ENCODE results near the gene ARMC8. TPM values are rescaled to one million over a fixed set of nuclear protein-coding genes. Genes with fewer than 3 reads are reported as not detected.

Gene ARMC8
- total RNA-seq, 1 donor from 2014 or later: 29.5 TPM

- Histone ChIP-seq H3K4me3 (ENCODE audit: low read depth, low read length) (no peak overlapping the region), H3K27me3 (ENCODE audit: control insufficient read depth, insufficient read depth, low read length) (no peaks in the 10 kb centered on the region), H3K36me3 (ENCODE audit: control insufficient read depth, insufficient read depth, low read length) (no peaks in the 10 kb centered on the region)
- FAIRE-seq (no peak), DNase-seq (ENCODE audit: low read depth) (peak; percentile 26)
- TF ChIP-seq CTCF (IDR thresholded peaks at IDR 0.05; ENCODE audit: insufficient read depth, low read length, severe bottlenecking): no peak
Measured at GRCh38 chr3:138326866-138327595, 139.9 kb downstream of the ARMC8 start.

- H3K4me3 ChIP-seq (ENCODE audit: low read depth, low read length): no peak overlapping the region
- no peaks in the 10 kb centered on the region for H3K27me3 ChIP-seq (ENCODE audit: control insufficient read depth, insufficient read depth, low read length)
- TF ChIP-seq CTCF (IDR thresholded peaks at IDR 0.05; ENCODE audit: insufficient read depth, low read length, severe bottlenecking): no peak
- FAIRE-seq (peak; percentile 58), DNase-seq (ENCODE audit: low read depth) (peak; percentile 96)
- no peaks in the 10 kb centered on the region for H3K36me3 ChIP-seq (ENCODE audit: control insufficient read depth, insufficient read depth, low read length)
Measured at GRCh38 chr3:138327831-138328230, 140.7 kb downstream of the ARMC8 start.

GRCh38 chr3:138328341-138328740, 141.2 kb downstream of the ARMC8 start:
- FAIRE-seq: no peak
- H3K4me3 ChIP-seq (ENCODE audit: low read depth, low read length): no peak overlapping the region
- H3K36me3 ChIP-seq (ENCODE audit: control insufficient read depth, insufficient read depth, low read length): no peaks in the 10 kb centered on the region
- no peak for TF ChIP-seq CTCF (IDR thresholded peaks at IDR 0.05; ENCODE audit: insufficient read depth, low read length, severe bottlenecking)
- DNase-seq (ENCODE audit: low read depth): no peak
- H3K27me3 ChIP-seq (ENCODE audit: control insufficient read depth, insufficient read depth, low read length): no peaks in the 10 kb centered on the region

GRCh38 chr3:138329127-138329983, 142.3 kb downstream of the ARMC8 start, which contains the start of gene NME9:
TSS of gene NME9 (minus strand) at chr3:138329851. CDS start at chr3:138329335, 516 bp downstream.
- peak; percentile 60 for DNase-seq (ENCODE audit: low read depth)
- Histone ChIP-seq H3K27me3 (ENCODE audit: control insufficient read depth, insufficient read depth, low read length) (no peaks in the 10 kb centered on the region), H3K4me3 (ENCODE audit: low read depth, low read length) (peak within 1 kb of the TSS; percentile 47), H3K36me3 (ENCODE audit: control insufficient read depth, insufficient read depth, low read length) (no peaks in the 10 kb centered on the region)
- TF ChIP-seq CTCF (IDR thresholded peaks at IDR 0.05; ENCODE audit: insufficient read depth, low read length, severe bottlenecking): peak; percentile 82
- FAIRE-seq: no peak

DNA sequence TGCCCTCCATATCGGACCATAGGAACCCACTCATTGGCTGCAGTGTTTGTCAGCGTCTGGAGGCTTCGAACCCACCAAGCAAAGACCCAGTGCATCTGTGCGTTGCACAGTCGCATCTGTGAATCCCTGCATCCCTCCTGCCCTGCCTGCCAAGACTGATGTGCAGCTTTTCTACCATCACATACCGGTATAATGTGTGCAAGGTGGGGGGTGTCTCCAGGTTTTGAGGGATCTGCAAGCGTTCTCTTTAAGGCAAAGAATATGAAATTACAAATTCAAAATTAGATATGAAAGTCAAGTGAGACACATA, 142.8 kb downstream of the ARMC8 start:
- no peak for TF ChIP-seq CTCF (IDR thresholded peaks at IDR 0.05; ENCODE audit: insufficient read depth, low read length, severe bottlenecking)
- no peak for DNase-seq (ENCODE audit: low read depth)
- no peaks in the 10 kb centered on the region for H3K27me3 ChIP-seq (ENCODE audit: control insufficient read depth, insufficient read depth, low read length)
- no peak for FAIRE-seq
- H3K36me3 ChIP-seq (ENCODE audit: control insufficient read depth, insufficient read depth, low read length): no peaks in the 10 kb centered on the region
- H3K4me3 ChIP-seq (ENCODE audit: low read depth, low read length): peak overlapping the region; percentile 47
